ENCODE measurements around the gene GUCY1A2.
"Not testable (repeated sequence)": the region's sequence is repeated elsewhere in the genome, so short reads cannot be mapped to it uniquely, and the experiment has no call there.

GUCY1A2 gene

DNA sequence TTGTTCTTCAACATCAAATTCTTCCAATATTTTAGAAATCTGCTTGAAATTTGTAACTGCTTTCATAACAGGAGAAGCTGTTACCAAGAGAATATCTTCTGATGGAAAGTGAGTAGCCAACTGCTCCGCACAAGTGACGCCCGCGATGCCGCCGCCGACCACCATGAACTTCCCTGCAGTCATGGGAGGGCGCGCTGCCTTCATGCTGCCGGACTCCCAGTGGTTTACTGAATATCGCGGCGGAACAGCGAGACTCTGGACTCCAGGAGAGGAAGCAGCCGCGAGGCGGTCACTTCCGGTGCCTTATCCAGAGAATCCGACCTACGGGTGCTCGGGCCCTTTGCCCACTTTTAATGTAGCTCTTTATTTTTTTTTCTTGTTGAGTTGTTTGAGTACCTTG is 190.6 kb downstream of the GUCY1A2 start:
- H3K27ac ChIP-seq (ENCODE audit: low read depth in 2 of 2, low read length in 2 of 2), result no peak overlapping the region
- no peaks in the 10 kb centered on the region for H3K9me3 ChIP-seq (ENCODE audit: control insufficient read depth in 2 of 2, low read length in 2 of 2)
- H3K4me3 ChIP-seq (ENCODE audit: low read length in 2 of 2), result no peak overlapping the region
- no peaks in the 10 kb centered on the region for H3K4me1 ChIP-seq (ENCODE audit: control insufficient read depth in 2 of 2, insufficient read depth in 2 of 2, low read length in 2 of 2)
- no peak overlapping the region for H3K9ac ChIP-seq (ENCODE audit: low read depth in 1 of 2, low read length in 2 of 2)
- H3K36me3 ChIP-seq (ENCODE audit: control insufficient read depth in 2 of 2, insufficient read depth in 2 of 2, low read length in 2 of 2), result no peaks in the 10 kb centered on the region
- no peaks in the 10 kb centered on the region for H3K27me3 ChIP-seq (ENCODE audit: control insufficient read depth in 2 of 2, insufficient read depth in 2 of 2, low read length in 2 of 2)

DNA sequence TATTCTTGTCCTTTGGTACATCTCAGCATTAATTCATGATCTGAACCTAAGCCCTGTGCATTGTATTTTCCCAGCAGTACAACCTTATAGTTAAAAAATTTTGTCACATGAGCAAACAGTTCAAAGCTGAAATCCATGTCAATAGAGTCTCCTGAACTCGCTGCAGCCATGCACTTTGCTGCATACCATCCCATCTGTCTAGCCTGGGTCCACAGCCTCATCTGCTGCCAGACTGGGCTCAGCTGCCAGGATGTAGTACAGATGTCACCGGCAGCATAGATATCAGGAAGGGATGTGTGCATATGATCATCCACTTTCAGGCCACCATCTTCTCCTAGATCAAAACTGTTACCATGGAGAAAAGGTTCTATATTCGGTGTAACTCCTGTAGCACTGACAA is 191.7 kb downstream of the GUCY1A2 start:
- H3K9me3 ChIP-seq (ENCODE audit: control insufficient read depth in 2 of 2, low read length in 2 of 2); H3K4me1 ChIP-seq (ENCODE audit: control insufficient read depth in 2 of 2, insufficient read depth in 2 of 2, low read length in 2 of 2); H3K9ac ChIP-seq (ENCODE audit: low read depth in 1 of 2, low read length in 2 of 2); H3K27me3 ChIP-seq (ENCODE audit: control insufficient read depth in 2 of 2, insufficient read depth in 2 of 2, low read length in 2 of 2); H3K4me3 ChIP-seq (ENCODE audit: low read length in 2 of 2); H3K36me3 ChIP-seq (ENCODE audit: control insufficient read depth in 2 of 2, insufficient read depth in 2 of 2, low read length in 2 of 2); H3K27ac ChIP-seq (ENCODE audit: low read depth in 2 of 2, low read length in 2 of 2): not testable (repeated sequence)

- Histone ChIP-seq H3K4me3 (ENCODE audit: low read length in 2 of 2) (no peak overlapping the region), H3K27me3 (ENCODE audit: control insufficient read depth in 2 of 2, insufficient read depth in 2 of 2, low read length in 2 of 2) (no peaks in the 10 kb centered on the region), H3K9ac (ENCODE audit: low read depth in 1 of 2, low read length in 2 of 2) (no peak overlapping the region), H3K27ac (ENCODE audit: low read depth in 2 of 2, low read length in 2 of 2) (no peak overlapping the region), H3K4me1 (ENCODE audit: control insufficient read depth in 2 of 2, insufficient read depth in 2 of 2, low read length in 2 of 2) (no peaks in the 10 kb centered on the region), H3K36me3 (ENCODE audit: control insufficient read depth in 2 of 2, insufficient read depth in 2 of 2, low read length in 2 of 2) (no peaks in the 10 kb centered on the region), H3K9me3 (ENCODE audit: control insufficient read depth in 2 of 2, low read length in 2 of 2) (no peaks in the 10 kb centered on the region)
These were observed 196.4 kb downstream of the GUCY1A2 start for GRCh38 chr11:106821826-106822225.

GRCh38 chr11:106821291-106821690 is 197.0 kb downstream of the GUCY1A2 start:
- Histone ChIP-seq H3K27me3 (ENCODE audit: control insufficient read depth in 2 of 2, insufficient read depth in 2 of 2, low read length in 2 of 2) (no peaks in the 10 kb centered on the region), H3K4me3 (ENCODE audit: low read length in 2 of 2) (no peak overlapping the region), H3K4me1 (ENCODE audit: control insufficient read depth in 2 of 2, insufficient read depth in 2 of 2, low read length in 2 of 2) (no peaks in the 10 kb centered on the region), H3K27ac (ENCODE audit: low read depth in 2 of 2, low read length in 2 of 2) (no peak overlapping the region), H3K9me3 (ENCODE audit: control insufficient read depth in 2 of 2, low read length in 2 of 2) (no peaks in the 10 kb centered on the region), H3K36me3 (ENCODE audit: control insufficient read depth in 2 of 2, insufficient read depth in 2 of 2, low read length in 2 of 2) (no peaks in the 10 kb centered on the region), H3K9ac (ENCODE audit: low read depth in 1 of 2, low read length in 2 of 2) (no peak overlapping the region)

GRCh38 chr11:106818443-106818842 is 199.8 kb downstream of the GUCY1A2 start:
- H3K4me3 ChIP-seq (ENCODE audit: low read length in 2 of 2), result no peak overlapping the region
- no peaks in the 10 kb centered on the region for H3K4me1 ChIP-seq (ENCODE audit: control insufficient read depth in 2 of 2, insufficient read depth in 2 of 2, low read length in 2 of 2)
- H3K9me3 ChIP-seq (ENCODE audit: control insufficient read depth in 2 of 2, low read length in 2 of 2), result no peaks in the 10 kb centered on the region
- H3K27me3 ChIP-seq (ENCODE audit: control insufficient read depth in 2 of 2, insufficient read depth in 2 of 2, low read length in 2 of 2), result no peaks in the 10 kb centered on the region
- H3K36me3 ChIP-seq (ENCODE audit: control insufficient read depth in 2 of 2, insufficient read depth in 2 of 2, low read length in 2 of 2), result no peaks in the 10 kb centered on the region
- no peak overlapping the region for H3K27ac ChIP-seq (ENCODE audit: low read depth in 2 of 2, low read length in 2 of 2)
- no peak overlapping the region for H3K9ac ChIP-seq (ENCODE audit: low read depth in 1 of 2, low read length in 2 of 2)

DNA sequence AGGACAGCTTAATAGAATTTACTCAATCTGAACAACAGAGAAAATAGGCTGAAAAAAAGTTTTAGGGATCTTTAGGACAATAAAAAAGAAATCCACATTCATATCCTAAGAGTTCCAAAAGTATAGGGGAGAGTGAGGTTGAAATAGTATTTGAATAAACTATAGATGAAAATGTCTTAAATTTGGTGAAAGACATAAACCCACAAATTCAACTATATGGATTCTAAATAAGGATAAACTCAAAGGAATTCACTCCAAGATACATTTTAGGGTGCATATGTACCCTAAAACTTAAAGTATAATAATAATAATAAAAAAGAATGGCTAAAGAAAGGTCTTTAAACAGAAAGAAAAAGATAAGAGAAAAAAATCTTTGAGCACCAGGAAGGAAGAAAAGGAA is 203.1 kb downstream of the GUCY1A2 start:
- no peaks in the 10 kb centered on the region for H3K36me3 ChIP-seq (ENCODE audit: control insufficient read depth in 2 of 2, insufficient read depth in 2 of 2, low read length in 2 of 2)
- H3K4me1 ChIP-seq (ENCODE audit: control insufficient read depth in 2 of 2, insufficient read depth in 2 of 2, low read length in 2 of 2), result no peaks in the 10 kb centered on the region
- H3K4me3 ChIP-seq (ENCODE audit: low read length in 2 of 2), result no peak overlapping the region
- no peak overlapping the region for H3K9ac ChIP-seq (ENCODE audit: low read depth in 1 of 2, low read length in 2 of 2)
- H3K27ac ChIP-seq (ENCODE audit: low read depth in 2 of 2, low read length in 2 of 2), result no peak overlapping the region
- no peaks in the 10 kb centered on the region for H3K27me3 ChIP-seq (ENCODE audit: control insufficient read depth in 2 of 2, insufficient read depth in 2 of 2, low read length in 2 of 2)
- no peaks in the 10 kb centered on the region for H3K9me3 ChIP-seq (ENCODE audit: control insufficient read depth in 2 of 2, low read length in 2 of 2)

- Histone ChIP-seq H3K4me3 (ENCODE audit: low read length in 2 of 2) (no peak overlapping the region), H3K4me1 (ENCODE audit: control insufficient read depth in 2 of 2, insufficient read depth in 2 of 2, low read length in 2 of 2) (no peaks in the 10 kb centered on the region)
These were observed 204.5 kb downstream of the GUCY1A2 start for GRCh38 chr11:106813806-106814205.

GRCh38 chr11:106794058-106794457 is 224.2 kb downstream of the GUCY1A2 start:
- Histone ChIP-seq H3K27me3 (ENCODE audit: control insufficient read depth in 2 of 2, insufficient read depth in 2 of 2, low read length in 2 of 2) (no peaks in the 10 kb centered on the region), H3K27ac (ENCODE audit: low read depth in 2 of 2, low read length in 2 of 2) (no peak overlapping the region), H3K9ac (ENCODE audit: low read depth in 1 of 2, low read length in 2 of 2) (no peak overlapping the region), H3K9me3 (ENCODE audit: control insufficient read depth in 2 of 2, low read length in 2 of 2) (no peaks in the 10 kb centered on the region), H3K4me3 (ENCODE audit: low read length in 2 of 2) (no peak overlapping the region), H3K36me3 (ENCODE audit: control insufficient read depth in 2 of 2, insufficient read depth in 2 of 2, low read length in 2 of 2) (no peaks in the 10 kb centered on the region), H3K4me1 (ENCODE audit: control insufficient read depth in 2 of 2, insufficient read depth in 2 of 2, low read length in 2 of 2) (no peaks in the 10 kb centered on the region)

More at GRCh38 chr11:106813806-106814205, 204.5 kb downstream of the GUCY1A2 start:
- Histone ChIP-seq H3K36me3 (ENCODE audit: control insufficient read depth in 2 of 2, insufficient read depth in 2 of 2, low read length in 2 of 2) (no peaks in the 10 kb centered on the region), H3K27me3 (ENCODE audit: control insufficient read depth in 2 of 2, insufficient read depth in 2 of 2, low read length in 2 of 2) (no peaks in the 10 kb centered on the region), H3K9me3 (ENCODE audit: control insufficient read depth in 2 of 2, low read length in 2 of 2) (no peaks in the 10 kb centered on the region), H3K27ac (ENCODE audit: low read depth in 2 of 2, low read length in 2 of 2) (no peak overlapping the region), H3K9ac (ENCODE audit: low read depth in 1 of 2, low read length in 2 of 2) (no peak overlapping the region)

- Histone ChIP-seq H3K9ac (ENCODE audit: low read depth in 1 of 2, low read length in 2 of 2) (no peak overlapping the region), H3K27me3 (ENCODE audit: control insufficient read depth in 2 of 2, insufficient read depth in 2 of 2, low read length in 2 of 2) (no peaks in the 10 kb centered on the region), H3K36me3 (ENCODE audit: control insufficient read depth in 2 of 2, insufficient read depth in 2 of 2, low read length in 2 of 2) (no peaks in the 10 kb centered on the region), H3K4me3 (ENCODE audit: low read length in 2 of 2) (no peak overlapping the region), H3K9me3 (ENCODE audit: control insufficient read depth in 2 of 2, low read length in 2 of 2) (no peaks in the 10 kb centered on the region), H3K4me1 (ENCODE audit: control insufficient read depth in 2 of 2, insufficient read depth in 2 of 2, low read length in 2 of 2) (no peaks in the 10 kb centered on the region), H3K27ac (ENCODE audit: low read depth in 2 of 2, low read length in 2 of 2) (no peak overlapping the region)
These were observed 228.9 kb downstream of the GUCY1A2 start for GRCh38 chr11:106789406-106789805.

- Histone ChIP-seq H3K9me3 (ENCODE audit: control insufficient read depth in 2 of 2, low read length in 2 of 2) (peaks cover 0 to 2% of the 10 kb centered on the region in 2 donors), H3K4me3 (ENCODE audit: low read length in 2 of 2) (no peak overlapping the region), H3K27ac (ENCODE audit: low read depth in 2 of 2, low read length in 2 of 2) (no peak overlapping the region), H3K27me3 (ENCODE audit: control insufficient read depth in 2 of 2, insufficient read depth in 2 of 2, low read length in 2 of 2) (no peaks in the 10 kb centered on the region), H3K4me1 (ENCODE audit: control insufficient read depth in 2 of 2, insufficient read depth in 2 of 2, low read length in 2 of 2) (no peaks in the 10 kb centered on the region), H3K36me3 (ENCODE audit: control insufficient read depth in 2 of 2, insufficient read depth in 2 of 2, low read length in 2 of 2) (no peaks in the 10 kb centered on the region), H3K9ac (ENCODE audit: low read depth in 1 of 2, low read length in 2 of 2) (no peak overlapping the region)
These were observed 230.8 kb downstream of the GUCY1A2 start for GRCh38 chr11:106787454-106787853.

Measured in mucosa of rectum (tissue), 2 donors.